ENCODE results near the gene MYOG. TPM values are rescaled to one million over a fixed set of nuclear protein-coding genes. Genes with fewer than 3 reads are reported as not detected.

Gene MYOG
- total and polyA plus RNA-seq, 10 donors: not detected

- Histone ChIP-seq H3K36me3 (no peaks in the 10 kb centered on the region), H3K27ac (peak overlapping the region in 1 of 8 donors; percentile 62), H3K4me1 (peaks cover 0 to 9% (median 3%) of the 10 kb centered on the region in 6 donors), H3K27me3 (replicated peaks in 1 of 7) (peaks cover 0 to 20% (median 0%) of the 10 kb centered on the region in 7 donors), H3K9me3 (peaks cover 0 to 12% (median 6%) of the 10 kb centered on the region in 8 donors), H3K4me3 (no peak overlapping the region)
- WGBS, 5 donors: 54 to 75% (median 68%) methylated on average over 6 of the region's 6 CpGs
- DNase-seq: no peak
- intact Hi-C loops (cut with DNase I; ENCODE audit: low total_unique reads): no loop called here
- no peak for TF ChIP-seq POLR2A (IDR thresholded peaks at IDR 0.05)
Observed at GRCh38 chr1:203101813-203102634, 16.2 kb upstream of the MYOG start.

- H3K36me3 ChIP-seq: no peaks in the 10 kb centered on the region
- H3K4me1 ChIP-seq: peaks cover 0 to 9% (median 3%) of the 10 kb centered on the region in 6 donors
- intact Hi-C loops (cut with DNase I; ENCODE audit: low total_unique reads): no loop called here
- no peak for DNase-seq
- peaks cover 0 to 20% (median 0%) of the 10 kb centered on the region in 7 donors for H3K27me3 ChIP-seq (replicated peaks in 1 of 7)
- H3K27ac ChIP-seq: peak overlapping the region in 2 of 8 donors; percentile 14 to 62
- peaks cover 0 to 25% (median 13%) of the 10 kb centered on the region in 8 donors for H3K9me3 ChIP-seq
- no peak overlapping the region for H3K4me3 ChIP-seq
- no peak for TF ChIP-seq POLR2A (IDR thresholded peaks at IDR 0.05)
- TF ChIP-seq POLR2AphosphoS5 (IDR thresholded peaks at IDR 0.05): no peak
- TF ChIP-seq CTCF (IDR thresholded peaks at IDR 0.05 in 8 of 11, conservative IDR thresholded peaks at IDR 0.05 in 3 of 11): no peak
Observed at GRCh38 chr1:203100516-203100869, 14.7 kb upstream of the MYOG start.

- WGBS, 5 donors: 85 to 95% (median 90%) methylated on average over 7 of the region's 7 CpGs
- DNase-seq: no peak
- Histone ChIP-seq H3K9me3 (peaks cover 0 to 29% (median 17%) of the 10 kb centered on the region in 8 donors), H3K36me3 (no peaks in the 10 kb centered on the region), H3K27ac (peak overlapping the region in 2 of 8 donors; percentile 14 to 62), H3K4me1 (peaks cover 0 to 9% (median 3%) of the 10 kb centered on the region in 6 donors), H3K4me3 (no peak overlapping the region), H3K27me3 (replicated peaks in 1 of 7) (peaks cover 0 to 20% (median 0%) of the 10 kb centered on the region in 7 donors)
- TF ChIP-seq POLR2A (IDR thresholded peaks at IDR 0.05): no peak
- TF ChIP-seq CTCF (IDR thresholded peaks at IDR 0.05 in 8 of 11, conservative IDR thresholded peaks at IDR 0.05 in 3 of 11): no peak
- TF ChIP-seq POLR2AphosphoS5 (IDR thresholded peaks at IDR 0.05): no peak
- intact Hi-C loops (cut with DNase I; ENCODE audit: low total_unique reads): no loop called here
Observed at GRCh38 chr1:203099805-203100515, 14.1 kb upstream of the MYOG start.

- peaks cover 0 to 20% (median 0%) of the 10 kb centered on the region in 7 donors for H3K27me3 ChIP-seq (replicated peaks in 1 of 7)
- H3K9me3 ChIP-seq: peaks cover 0 to 28% (median 23%) of the 10 kb centered on the region in 8 donors
- TF ChIP-seq CTCF (IDR thresholded peaks at IDR 0.05 in 8 of 11, conservative IDR thresholded peaks at IDR 0.05 in 3 of 11) (no peak), POLR2A (IDR thresholded peaks at IDR 0.05) (no peak), POLR2AphosphoS5 (IDR thresholded peaks at IDR 0.05) (no peak)
- H3K27ac ChIP-seq: peak overlapping the region in 1 of 8 donors; percentile 62
- WGBS, 5 donors: 74 to 87% (median 83%) methylated on average over 8 of the region's 8 CpGs
- intact Hi-C loops (cut with DNase I; ENCODE audit: low total_unique reads): no loop called here
- peaks cover 0 to 9% (median 3%) of the 10 kb centered on the region in 6 donors for H3K4me1 ChIP-seq
- DNase-seq: no peak
- H3K4me3 ChIP-seq: no peak overlapping the region
- no peaks in the 10 kb centered on the region for H3K36me3 ChIP-seq
Observed at GRCh38 chr1:203098914-203099520, 13.2 kb upstream of the MYOG start.

All from spleen (tissue), 11 donors.